ENCODE measurements around the gene OR4N2.

DNA sequence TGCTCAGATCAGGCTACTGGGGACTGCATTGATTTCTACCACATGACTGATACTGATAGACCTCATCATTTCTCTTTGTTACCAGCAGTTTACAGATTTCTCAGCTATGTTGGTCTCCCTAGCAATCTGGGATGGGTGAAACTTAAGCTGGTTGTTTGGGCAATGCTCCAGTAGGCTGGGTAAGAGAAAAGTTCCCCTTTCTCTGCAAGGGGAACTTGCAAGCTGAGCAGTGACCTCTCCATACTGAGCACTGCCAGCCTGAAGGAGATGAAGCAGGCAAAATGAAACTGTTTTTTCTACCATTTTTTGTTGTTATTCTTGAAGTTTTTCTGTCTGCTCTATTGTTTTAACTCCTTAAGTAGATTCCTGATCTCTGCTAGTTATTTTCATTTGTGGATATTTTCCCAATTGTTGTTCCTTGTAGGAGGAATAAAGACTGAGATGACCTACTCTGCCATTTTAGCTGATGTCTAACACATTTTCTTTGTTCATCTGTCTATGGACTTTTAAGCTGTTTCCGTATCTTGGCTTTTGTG is 31.6 kb upstream of the OR4N2 start:
- TF ChIP-seq, protein P1, sequence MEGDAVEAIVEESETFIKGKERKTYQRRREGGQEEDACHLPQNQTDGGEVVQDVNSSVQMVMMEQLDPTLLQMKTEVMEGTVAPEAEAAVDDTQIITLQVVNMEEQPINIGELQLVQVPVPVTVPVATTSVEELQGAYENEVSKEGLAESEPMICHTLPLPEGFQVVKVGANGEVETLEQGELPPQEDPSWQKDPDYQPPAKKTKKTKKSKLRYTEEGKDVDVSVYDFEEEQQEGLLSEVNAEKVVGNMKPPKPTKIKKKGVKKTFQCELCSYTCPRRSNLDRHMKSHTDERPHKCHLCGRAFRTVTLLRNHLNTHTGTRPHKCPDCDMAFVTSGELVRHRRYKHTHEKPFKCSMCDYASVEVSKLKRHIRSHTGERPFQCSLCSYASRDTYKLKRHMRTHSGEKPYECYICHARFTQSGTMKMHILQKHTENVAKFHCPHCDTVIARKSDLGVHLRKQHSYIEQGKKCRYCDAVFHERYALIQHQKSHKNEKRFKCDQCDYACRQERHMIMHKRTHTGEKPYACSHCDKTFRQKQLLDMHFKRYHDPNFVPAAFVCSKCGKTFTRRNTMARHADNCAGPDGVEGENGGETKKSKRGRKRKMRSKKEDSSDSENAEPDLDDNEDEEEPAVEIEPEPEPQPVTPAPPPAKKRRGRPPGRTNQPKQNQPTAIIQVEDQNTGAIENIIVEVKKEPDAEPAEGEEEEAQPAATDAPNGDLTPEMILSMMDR (IDR thresholded peaks at IDR 0.05): no peak
- TF ChIP-seq, protein P2, sequence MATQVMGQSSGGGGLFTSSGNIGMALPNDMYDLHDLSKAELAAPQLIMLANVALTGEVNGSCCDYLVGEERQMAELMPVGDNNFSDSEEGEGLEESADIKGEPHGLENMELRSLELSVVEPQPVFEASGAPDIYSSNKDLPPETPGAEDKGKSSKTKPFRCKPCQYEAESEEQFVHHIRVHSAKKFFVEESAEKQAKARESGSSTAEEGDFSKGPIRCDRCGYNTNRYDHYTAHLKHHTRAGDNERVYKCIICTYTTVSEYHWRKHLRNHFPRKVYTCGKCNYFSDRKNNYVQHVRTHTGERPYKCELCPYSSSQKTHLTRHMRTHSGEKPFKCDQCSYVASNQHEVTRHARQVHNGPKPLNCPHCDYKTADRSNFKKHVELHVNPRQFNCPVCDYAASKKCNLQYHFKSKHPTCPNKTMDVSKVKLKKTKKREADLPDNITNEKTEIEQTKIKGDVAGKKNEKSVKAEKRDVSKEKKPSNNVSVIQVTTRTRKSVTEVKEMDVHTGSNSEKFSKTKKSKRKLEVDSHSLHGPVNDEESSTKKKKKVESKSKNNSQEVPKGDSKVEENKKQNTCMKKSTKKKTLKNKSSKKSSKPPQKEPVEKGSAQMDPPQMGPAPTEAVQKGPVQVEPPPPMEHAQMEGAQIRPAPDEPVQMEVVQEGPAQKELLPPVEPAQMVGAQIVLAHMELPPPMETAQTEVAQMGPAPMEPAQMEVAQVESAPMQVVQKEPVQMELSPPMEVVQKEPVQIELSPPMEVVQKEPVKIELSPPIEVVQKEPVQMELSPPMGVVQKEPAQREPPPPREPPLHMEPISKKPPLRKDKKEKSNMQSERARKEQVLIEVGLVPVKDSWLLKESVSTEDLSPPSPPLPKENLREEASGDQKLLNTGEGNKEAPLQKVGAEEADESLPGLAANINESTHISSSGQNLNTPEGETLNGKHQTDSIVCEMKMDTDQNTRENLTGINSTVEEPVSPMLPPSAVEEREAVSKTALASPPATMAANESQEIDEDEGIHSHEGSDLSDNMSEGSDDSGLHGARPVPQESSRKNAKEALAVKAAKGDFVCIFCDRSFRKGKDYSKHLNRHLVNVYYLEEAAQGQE (IDR thresholded peaks at IDR 0.05; ENCODE audit: low read depth, low read length): no peak
- TF ChIP-seq FOSL2 (IDR thresholded peaks at IDR 0.05; ENCODE audit: borderline replicate concordance, low read depth) (no peak), JUND (IDR thresholded peaks at IDR 0.05) (no peak), FOXJ3 (CRISPR knock-in tag; IDR thresholded peaks at IDR 0.05) (no peak), RAD21 (IDR thresholded peaks at IDR 0.05; ENCODE audit: low read length) (no peak), SIN3A (IDR thresholded peaks at IDR 0.05; ENCODE audit: borderline replicate concordance, low read depth, low read length) (no peak), POLR2AphosphoS5 (IDR thresholded peaks at IDR 0.05; ENCODE audit: low read depth, low read length) (no peak), FOXM1 (IDR thresholded peaks at IDR 0.05; ENCODE audit: low read depth) (no peak), TAF1 (IDR thresholded peaks at IDR 0.05; ENCODE audit: borderline replicate concordance, low read depth, low read length) (no peak)
- TF ChIP-seq, protein P3, sequence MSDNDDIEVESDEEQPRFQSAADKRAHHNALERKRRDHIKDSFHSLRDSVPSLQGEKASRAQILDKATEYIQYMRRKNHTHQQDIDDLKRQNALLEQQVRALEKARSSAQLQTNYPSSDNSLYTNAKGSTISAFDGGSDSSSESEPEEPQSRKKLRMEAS (IDR thresholded peaks at IDR 0.05; ENCODE audit: low read depth): no peak
- TF ChIP-seq, protein P4, sequence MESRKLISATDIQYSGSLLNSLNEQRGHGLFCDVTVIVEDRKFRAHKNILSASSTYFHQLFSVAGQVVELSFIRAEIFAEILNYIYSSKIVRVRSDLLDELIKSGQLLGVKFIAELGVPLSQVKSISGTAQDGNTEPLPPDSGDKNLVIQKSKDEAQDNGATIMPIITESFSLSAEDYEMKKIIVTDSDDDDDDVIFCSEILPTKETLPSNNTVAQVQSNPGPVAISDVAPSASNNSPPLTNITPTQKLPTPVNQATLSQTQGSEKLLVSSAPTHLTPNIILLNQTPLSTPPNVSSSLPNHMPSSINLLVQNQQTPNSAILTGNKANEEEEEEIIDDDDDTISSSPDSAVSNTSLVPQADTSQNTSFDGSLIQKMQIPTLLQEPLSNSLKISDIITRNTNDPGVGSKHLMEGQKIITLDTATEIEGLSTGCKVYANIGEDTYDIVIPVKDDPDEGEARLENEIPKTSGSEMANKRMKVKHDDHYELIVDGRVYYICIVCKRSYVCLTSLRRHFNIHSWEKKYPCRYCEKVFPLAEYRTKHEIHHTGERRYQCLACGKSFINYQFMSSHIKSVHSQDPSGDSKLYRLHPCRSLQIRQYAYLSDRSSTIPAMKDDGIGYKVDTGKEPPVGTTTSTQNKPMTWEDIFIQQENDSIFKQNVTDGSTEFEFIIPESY (IDR thresholded peaks at IDR 0.05; ENCODE audit: borderline replicate concordance, low read depth): no peak
- TF ChIP-seq, protein P5, sequence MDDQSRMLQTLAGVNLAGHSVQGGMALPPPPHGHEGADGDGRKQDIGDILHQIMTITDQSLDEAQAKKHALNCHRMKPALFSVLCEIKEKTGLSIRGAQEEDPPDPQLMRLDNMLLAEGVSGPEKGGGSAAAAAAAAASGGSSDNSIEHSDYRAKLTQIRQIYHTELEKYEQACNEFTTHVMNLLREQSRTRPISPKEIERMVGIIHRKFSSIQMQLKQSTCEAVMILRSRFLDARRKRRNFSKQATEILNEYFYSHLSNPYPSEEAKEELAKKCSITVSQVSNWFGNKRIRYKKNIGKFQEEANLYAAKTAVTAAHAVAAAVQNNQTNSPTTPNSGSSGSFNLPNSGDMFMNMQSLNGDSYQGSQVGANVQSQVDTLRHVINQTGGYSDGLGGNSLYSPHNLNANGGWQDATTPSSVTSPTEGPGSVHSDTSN (IDR thresholded peaks at IDR 0.05): no peak
- TF ChIP-seq, protein P6, sequence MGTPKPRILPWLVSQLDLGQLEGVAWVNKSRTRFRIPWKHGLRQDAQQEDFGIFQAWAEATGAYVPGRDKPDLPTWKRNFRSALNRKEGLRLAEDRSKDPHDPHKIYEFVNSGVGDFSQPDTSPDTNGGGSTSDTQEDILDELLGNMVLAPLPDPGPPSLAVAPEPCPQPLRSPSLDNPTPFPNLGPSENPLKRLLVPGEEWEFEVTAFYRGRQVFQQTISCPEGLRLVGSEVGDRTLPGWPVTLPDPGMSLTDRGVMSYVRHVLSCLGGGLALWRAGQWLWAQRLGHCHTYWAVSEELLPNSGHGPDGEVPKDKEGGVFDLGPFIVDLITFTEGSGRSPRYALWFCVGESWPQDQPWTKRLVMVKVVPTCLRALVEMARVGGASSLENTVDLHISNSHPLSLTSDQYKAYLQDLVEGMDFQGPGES (IDR thresholded peaks at IDR 0.05; ENCODE audit: low read depth, low read length): no peak
